Erythroblast (primary cell): ENCODE data around the gene SPATA16.
"Not testable (repeated sequence)": the region's sequence is repeated elsewhere in the genome, so short reads cannot be mapped to it uniquely, and the experiment has no call there.

Experiments
- GATA1 ChIP-seq: IDR thresholded peaks from 2 replicates; pipeline ENCODE4 v1.6.1; 2011; ENCODE audit warnings: low read depth, mild to moderate bottlenecking, control low read depth, low read length, moderate library complexity
- POLR2A ChIP-seq: IDR thresholded peaks from 2 replicates; pipeline ENCODE4 v1.6.1; 2011; ENCODE audit warnings: mild to moderate bottlenecking, low read length

- TF ChIP-seq POLR2A, GATA1: not testable (repeated sequence)
Measured at GRCh38 chr3:172879381-172879780, 261.7 kb downstream of the SPATA16 start.
